Activated T-cell treated with anti-CD3 and anti-CD28 coated beads, Interleukin-2, amount 50 U/mL, for 72 hours (primary cell): ENCODE data around the gene SMIM5. TPM values are rescaled to one million over a fixed set of nuclear protein-coding genes. Genes with fewer than 3 reads are reported as not detected.
"Not testable (repeated sequence)": the region's sequence is repeated elsewhere in the genome, so short reads cannot be mapped to it uniquely, and the experiment has no call there.

Experiments
- ATAC-seq, 2 donors: fragments of 150-1000 bp; cut with Tn5 transposase; replicated peaks in 1 of 2; 2 replicates each; pipeline ENCODE4 v1.10.0; 2021; ENCODE audit warnings: moderate library complexity in 2 of 2, mild to moderate bottlenecking in 1 of 2
- DNase-seq, 2 donors: peaks; one replicate each; pipeline ENCODE4 v3.0.0; 2021 to 2022; ENCODE audit warnings: mixed read lengths in 1 of 2
- H3K27ac Mint-ChIP-seq: one replicate; pipeline ENCODE4 v1.8.0; 2022; ENCODE audit warnings: mild to moderate bottlenecking, moderate library complexity, mixed read lengths
- H3K27me3 Mint-ChIP-seq: one replicate; pipeline ENCODE4 v1.8.0; 2022; ENCODE audit warnings: low read depth, mixed read lengths
- H3K36me3 Mint-ChIP-seq, 2 donors: one replicate each; pipeline ENCODE4 v1.8.0; 2022; ENCODE audit warnings: mixed read lengths in 2 of 2, mild to moderate bottlenecking in 1 of 2; ENCODE audit not compliant: insufficient read depth in 2 of 2
- H3K4me1 Mint-ChIP-seq: one replicate; pipeline ENCODE4 v1.8.0; 2022; ENCODE audit warnings: low read depth, mixed read lengths
- H3K4me3 Mint-ChIP-seq, 2 donors: one replicate each; pipeline ENCODE4 v1.8.0; 2022; ENCODE audit warnings: mild to moderate bottlenecking in 2 of 2, mixed read lengths in 2 of 2, moderate library complexity in 2 of 2
- H3K9me3 Mint-ChIP-seq, 2 donors: one replicate each; pipeline ENCODE4 v1.8.0; 2022; ENCODE audit warnings: mixed read lengths in 2 of 2
- total RNA-seq, 2 donors: library from RNA; stranded (reverse); gene quantifications; one replicate each; pipeline ENCODE4 v1.2.3, GENCODE V29; 2022

The SMIM5 gene, protein sequence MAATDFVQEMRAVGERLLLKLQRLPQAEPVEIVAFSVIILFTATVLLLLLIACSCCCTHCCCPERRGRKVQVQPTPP
- 1 to 10 TPM; 1.4 to 2.4 TPM for total RNA-seq

DNA sequence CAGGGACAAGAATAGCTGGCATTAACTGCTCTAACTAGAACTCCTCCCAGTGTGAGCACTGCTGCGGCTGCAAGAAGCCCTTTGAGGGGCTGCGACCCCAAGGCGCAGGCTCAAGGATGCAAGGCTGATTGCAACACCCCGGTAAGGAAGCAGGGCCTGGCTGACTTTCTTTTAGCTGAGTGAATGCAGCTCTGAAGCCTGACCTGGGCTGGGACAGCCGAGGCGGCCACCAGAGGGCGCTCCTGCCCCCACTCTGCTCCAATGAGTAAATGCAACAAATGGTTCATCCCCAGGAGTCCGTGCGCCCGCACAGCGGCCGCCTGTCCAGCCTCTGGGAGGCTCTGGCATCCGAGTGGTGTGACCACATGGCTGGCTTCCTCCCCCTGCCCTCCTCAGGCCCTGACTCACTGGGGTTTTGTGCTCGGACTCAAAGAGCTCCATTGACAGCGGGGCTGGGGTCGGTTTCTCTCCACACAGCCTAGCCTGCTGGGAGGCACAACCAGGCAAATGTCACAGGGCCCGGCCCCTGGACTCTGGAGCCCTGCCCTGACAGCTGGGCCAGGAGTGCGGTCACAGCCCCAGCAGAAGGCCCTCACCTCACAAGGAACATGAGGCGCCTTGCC is at the start of gene SMIM5:
SMIM5 (plus strand) TSS at position 572 of the 623 bp plus-strand sequence. CDS start 6,768 bp downstream, outside the sequence.
- H3K36me3 Mint-ChIP-seq: no peaks in the 10 kb centered on the region
- DNase-seq (peak; percentile 84 to 86), ATAC-seq (peak; percentile 79 to 85)
- no peak within 1 kb of the TSS for H3K27ac Mint-ChIP-seq
- no peaks in the 10 kb centered on the region for H3K27me3 Mint-ChIP-seq
- H3K9me3 Mint-ChIP-seq: no peaks in the 10 kb centered on the region
- H3K4me3 Mint-ChIP-seq: no peak within 1 kb of the TSS
- peaks cover 6% of the 10 kb centered on the region for H3K4me1 Mint-ChIP-seq

DNA sequence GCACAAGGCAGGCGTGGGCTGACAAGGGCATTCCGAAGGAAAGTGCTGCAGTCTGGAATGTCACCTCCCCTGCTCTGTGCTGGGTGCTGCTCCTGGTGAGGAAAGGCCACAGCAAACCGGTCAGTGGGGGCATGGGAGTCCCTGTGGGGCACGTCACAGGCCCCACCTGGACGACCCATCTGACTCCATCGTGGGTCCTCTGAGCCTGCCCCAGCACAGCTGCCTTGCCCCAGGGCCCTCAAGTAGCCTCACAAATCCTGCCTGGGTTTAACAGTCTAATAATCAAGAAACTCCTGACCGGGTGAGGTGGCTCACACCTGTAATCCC is 48.4 kb upstream of the SMIM5 start:
- Mint-ChIP-seq H3K9me3 (peaks cover 2% of the 10 kb centered on the region in 2 donors), H3K27ac (no peak overlapping the region), H3K27me3 (peaks cover 6% of the 10 kb centered on the region), H3K36me3 (peaks cover 1 to 3% of the 10 kb centered on the region in 2 donors), H3K4me1 (peaks cover 8% of the 10 kb centered on the region), H3K4me3 (no peak overlapping the region)
- DNase-seq (no peak), ATAC-seq (no peak)

DNA sequence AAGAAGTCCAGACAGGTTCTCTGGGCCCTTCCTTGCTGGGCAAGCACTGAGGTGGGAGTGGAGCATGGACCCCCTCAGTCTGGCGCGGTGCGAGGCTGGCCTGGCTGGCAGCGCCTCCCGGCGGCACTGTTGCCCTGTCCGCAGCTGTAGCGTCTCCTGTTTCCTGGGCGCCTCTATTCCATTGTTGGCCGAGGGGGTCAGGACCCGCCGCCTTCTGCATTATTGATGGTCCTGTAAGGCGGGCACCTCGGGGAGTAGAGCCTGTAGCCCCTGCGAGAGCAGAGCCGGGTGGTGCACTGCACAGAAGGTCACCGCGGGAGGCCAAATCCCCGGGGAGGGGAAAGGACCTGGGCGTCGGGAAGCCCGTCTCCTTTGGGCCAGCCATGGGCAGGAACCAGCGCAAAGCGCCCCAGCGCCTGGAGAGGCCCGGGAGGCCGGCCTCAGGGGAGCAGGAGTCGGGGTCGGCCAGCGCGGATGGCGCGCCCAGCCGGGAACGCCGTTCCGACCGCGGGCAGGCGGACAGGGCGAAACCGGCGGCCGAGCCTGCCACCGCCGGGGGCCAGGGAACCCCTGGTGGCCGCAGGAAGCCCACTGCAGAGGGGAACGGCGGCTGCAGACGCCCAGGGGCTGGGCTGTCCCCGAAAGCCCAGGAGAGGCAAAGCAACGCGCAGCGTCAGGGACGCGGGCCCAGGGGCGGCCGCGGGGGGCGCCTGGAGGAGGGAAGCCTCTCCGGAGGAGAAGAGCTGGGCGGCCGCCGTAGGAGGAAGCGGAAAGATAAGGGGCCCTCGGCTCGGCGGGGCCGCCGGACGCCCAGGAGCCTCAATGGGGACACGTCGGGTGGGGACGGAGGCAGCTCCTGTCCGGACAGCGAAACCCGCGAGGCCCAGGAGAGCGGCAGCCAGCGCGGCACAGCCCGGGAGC is 45.3 kb upstream of the SMIM5 start, which contains the start of gene MYO15B:
MYO15B (plus strand) TSS at position 126 of the 921 bp plus-strand sequence; CDS start at position 384, 258 bp downstream.
- Mint-ChIP-seq H3K4me1 (no peaks in the 10 kb centered on the region), H3K4me3 (peak within 1 kb of the TSS; percentile 82 to 83), H3K27ac (no peak within 1 kb of the TSS), H3K27me3 (peaks cover 6% of the 10 kb centered on the region), H3K9me3 (no peaks in the 10 kb centered on the region), H3K36me3 (no peaks in the 10 kb centered on the region)
- ATAC-seq: peak; percentile 51 to 53
- DNase-seq: peak; percentile 77 to 82

DNA sequence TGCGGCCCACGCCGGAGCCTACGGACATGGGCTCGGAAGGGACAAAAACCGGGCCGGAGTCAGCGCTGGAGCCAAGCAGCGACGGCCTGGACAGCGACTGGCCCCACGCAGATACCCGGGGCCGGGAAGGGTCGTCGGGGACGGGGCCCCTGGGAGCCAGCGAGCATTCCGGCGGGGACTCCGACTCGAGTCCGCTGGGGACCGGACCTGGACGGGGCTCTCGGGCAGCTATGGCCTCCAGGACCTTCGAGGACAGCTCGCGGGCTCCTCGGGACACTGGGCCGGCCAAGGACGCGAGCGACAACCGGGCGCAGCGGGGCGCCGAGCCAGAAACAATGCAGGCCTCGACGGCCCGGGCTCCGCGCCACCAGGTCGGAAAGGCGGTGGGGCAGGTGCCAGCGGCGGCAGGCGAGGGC is 44.6 kb upstream of the SMIM5 start:
- Mint-ChIP-seq H3K9me3 (no peaks in the 10 kb centered on the region), H3K27ac (no peak overlapping the region), H3K36me3 (no peaks in the 10 kb centered on the region), H3K4me3 (peak overlapping the region; percentile 76 to 82), H3K4me1 (no peaks in the 10 kb centered on the region), H3K27me3 (peaks cover 6% of the 10 kb centered on the region)
- DNase-seq (no peak), ATAC-seq (peak; percentile 28 to 32)

DNA sequence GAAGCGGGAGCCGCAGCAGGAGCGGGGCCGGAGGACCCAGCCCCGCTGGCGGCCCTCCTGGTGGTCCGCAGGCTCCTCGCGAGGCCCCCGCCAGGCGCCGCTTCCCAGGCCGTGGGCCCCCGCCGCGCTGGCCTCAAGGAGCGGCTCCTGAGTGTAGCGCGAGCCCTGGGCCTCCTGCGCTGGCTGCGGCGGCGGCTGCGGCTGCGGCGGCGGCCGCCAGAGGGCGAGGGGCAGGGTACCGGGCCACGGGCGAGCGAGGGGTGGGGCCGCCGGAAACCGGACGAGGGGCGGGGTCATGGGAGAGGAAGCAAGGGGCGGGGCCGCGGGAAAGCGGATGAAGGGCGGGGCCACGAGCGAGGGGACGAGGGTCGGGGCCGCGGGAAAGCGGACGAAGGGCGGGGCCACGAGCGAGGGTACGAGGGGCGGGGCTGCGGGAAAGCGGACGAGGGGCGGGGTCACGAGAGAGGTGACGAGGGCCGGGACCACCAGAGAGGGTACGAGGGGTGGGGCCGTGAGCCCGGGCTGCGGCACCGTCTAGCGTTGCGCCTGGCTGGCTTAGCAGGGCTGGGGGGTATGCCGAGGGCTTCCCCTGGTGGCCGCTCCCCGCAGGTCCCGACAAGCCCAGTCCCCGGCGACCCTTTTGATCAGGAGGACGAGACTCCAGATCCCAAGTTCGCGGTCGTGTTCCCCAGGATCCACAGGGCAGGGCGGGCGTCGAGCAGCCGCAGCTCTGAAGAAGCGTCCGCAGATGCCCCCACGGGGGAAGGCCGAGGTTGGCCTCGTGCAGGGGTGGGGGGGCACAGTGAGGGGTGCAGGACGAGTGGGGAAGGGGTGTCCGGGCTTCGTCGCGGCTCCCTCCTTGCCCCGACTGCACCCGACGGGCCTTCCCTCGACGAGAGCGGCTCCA is 44.0 kb upstream of the SMIM5 start:
- H3K4me3 Mint-ChIP-seq: peak overlapping the region; percentile 73 to 75
- no peaks in the 10 kb centered on the region for H3K9me3 Mint-ChIP-seq
- no peaks in the 10 kb centered on the region for H3K36me3 Mint-ChIP-seq
- ATAC-seq (peak; percentile 88 to 90), DNase-seq (peak; percentile 96 to 99)
- H3K27ac Mint-ChIP-seq: peak overlapping the region; percentile 72
- peaks cover 6% of the 10 kb centered on the region for H3K27me3 Mint-ChIP-seq
- no peaks in the 10 kb centered on the region for H3K4me1 Mint-ChIP-seq

DNA sequence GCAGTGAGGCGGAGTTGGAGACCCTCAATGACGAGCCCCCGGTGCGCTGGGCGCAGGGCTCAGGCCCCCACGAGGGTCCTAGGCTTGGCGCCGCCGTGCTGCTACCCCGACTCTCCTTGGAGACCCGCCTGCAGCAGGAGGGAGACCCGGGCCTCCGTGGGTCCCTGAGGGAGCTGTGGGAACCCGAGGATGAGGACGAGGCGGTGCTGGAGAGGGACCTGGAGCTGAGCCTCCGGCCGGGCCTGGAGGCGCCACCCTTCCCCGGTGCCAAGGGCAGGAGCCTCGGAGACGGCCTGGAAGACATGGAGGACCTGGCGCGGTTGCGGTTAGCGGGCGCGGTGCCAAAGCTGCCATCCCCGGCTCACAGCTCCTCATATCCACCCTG is 43.3 kb upstream of the SMIM5 start:
- Mint-ChIP-seq H3K27ac (no peak overlapping the region), H3K4me1 (no peaks in the 10 kb centered on the region), H3K4me3 (peak overlapping the region; percentile 31 to 73), H3K36me3 (no peaks in the 10 kb centered on the region), H3K27me3 (peaks cover 6% of the 10 kb centered on the region), H3K9me3 (no peaks in the 10 kb centered on the region)
- DNase-seq (no peak), ATAC-seq (no peak)

DNA sequence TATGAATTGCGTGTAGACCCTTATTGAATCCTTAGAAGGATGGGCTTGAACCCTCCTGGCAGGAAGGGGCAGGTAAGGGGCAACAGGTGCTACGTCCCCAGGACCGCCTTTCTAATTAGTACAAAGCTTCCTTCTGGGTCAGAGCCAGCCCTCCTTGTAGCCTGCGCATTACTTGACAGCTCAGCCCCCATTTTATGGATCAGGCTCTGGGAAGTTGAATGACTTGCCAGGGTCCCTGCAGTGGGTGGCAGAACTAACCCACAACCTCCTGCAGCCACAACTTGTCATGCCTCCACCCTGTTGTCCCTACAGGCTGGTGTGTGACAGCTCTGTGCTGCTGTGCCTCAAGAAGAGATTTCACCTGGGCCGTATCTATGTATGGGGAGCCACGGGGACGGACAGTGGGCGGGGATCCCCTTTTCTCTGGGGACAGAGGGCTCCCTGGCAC is 42.9 kb upstream of the SMIM5 start:
- H3K4me1 Mint-ChIP-seq: no peaks in the 10 kb centered on the region
- no peaks in the 10 kb centered on the region for H3K36me3 Mint-ChIP-seq
- no peak for ATAC-seq
- no peaks in the 10 kb centered on the region for H3K9me3 Mint-ChIP-seq
- no peak overlapping the region for H3K27ac Mint-ChIP-seq
- no peak for DNase-seq
- peak overlapping the region in 1 of 2 donors; percentile 31 for H3K4me3 Mint-ChIP-seq
- peaks cover 6% of the 10 kb centered on the region for H3K27me3 Mint-ChIP-seq

DNA sequence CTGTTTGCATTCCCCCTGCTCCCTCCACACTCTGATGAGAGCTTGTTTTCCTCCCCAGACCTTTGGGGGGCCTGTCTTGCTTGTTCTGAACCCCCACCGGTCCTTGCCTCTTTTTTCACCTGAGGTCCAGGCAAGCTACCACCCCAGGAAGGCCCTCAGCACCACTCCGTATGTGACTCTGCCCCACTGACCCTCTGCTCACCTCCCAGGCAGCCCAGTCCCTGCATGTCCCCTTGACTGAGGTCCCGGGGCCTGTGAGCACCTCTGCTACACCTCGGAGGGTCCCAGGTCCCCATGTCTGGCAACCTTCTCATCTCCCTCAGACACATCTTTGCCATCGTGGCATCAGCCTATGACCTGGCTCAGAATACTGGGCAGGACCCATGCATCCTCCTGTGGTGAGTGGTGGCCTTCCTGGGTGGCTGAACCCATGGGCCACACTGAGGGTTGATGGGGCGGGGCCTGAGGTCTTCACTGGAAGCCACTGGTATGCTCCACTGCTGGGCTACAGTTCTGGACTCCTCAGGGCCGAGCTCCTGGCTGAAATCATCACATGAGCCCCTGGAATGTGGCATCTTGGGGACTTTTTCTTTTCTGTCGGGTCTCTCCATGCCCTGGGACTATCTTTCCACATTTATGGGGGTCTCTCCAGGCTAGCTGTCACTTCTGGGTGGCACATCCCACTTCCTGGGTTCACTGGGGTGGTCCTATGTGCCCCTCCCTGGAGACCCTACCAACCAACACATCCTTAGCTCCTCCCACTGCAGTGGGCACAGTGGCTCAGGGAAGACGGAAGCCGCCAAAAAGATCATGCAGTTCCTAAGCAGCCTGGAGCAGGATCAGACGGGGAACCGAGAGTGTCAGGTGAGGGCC is 42.1 kb upstream of the SMIM5 start:
- Mint-ChIP-seq H3K4me1 (no peaks in the 10 kb centered on the region), H3K27me3 (peaks cover 6% of the 10 kb centered on the region), H3K36me3 (no peaks in the 10 kb centered on the region), H3K4me3 (peak overlapping the region in 1 of 2 donors; percentile 14), H3K27ac (no peak overlapping the region), H3K9me3 (no peaks in the 10 kb centered on the region)
- ATAC-seq (no peak), DNase-seq (no peak)

DNA sequence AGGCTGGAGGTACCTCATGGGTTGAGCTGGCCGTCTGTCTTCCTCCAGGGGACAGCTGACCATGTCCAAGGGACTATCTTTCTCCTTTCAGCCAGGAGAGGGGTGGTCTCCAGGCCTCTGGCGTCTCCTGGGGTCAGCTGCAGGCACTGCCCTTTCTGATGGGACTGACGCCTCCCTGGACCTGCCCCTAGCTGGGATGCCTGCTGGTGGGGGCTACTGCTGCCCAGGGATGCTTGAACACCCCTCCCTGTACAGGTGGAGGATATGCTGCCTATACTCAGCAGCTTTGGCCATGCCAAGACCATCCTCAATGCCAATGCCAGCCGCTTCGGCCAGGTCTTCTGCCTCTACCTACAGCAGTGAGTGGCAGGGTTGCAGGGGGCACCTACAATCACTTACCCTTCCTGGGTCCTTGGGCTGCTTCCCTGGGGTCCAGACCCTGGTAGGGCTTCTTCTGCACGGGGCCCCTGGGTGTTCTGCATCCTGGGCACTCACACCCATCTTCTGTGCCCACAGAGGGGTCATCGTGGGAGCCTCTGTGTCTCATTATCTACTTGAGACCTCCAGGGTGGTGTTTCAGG is 41.4 kb upstream of the SMIM5 start:
- ATAC-seq (no peak), DNase-seq (no peak)
- Mint-ChIP-seq H3K9me3 (no peaks in the 10 kb centered on the region), H3K4me1 (no peaks in the 10 kb centered on the region), H3K36me3 (no peaks in the 10 kb centered on the region), H3K27me3 (peaks cover 6% of the 10 kb centered on the region), H3K27ac (no peak overlapping the region), H3K4me3 (no peak overlapping the region)

DNA sequence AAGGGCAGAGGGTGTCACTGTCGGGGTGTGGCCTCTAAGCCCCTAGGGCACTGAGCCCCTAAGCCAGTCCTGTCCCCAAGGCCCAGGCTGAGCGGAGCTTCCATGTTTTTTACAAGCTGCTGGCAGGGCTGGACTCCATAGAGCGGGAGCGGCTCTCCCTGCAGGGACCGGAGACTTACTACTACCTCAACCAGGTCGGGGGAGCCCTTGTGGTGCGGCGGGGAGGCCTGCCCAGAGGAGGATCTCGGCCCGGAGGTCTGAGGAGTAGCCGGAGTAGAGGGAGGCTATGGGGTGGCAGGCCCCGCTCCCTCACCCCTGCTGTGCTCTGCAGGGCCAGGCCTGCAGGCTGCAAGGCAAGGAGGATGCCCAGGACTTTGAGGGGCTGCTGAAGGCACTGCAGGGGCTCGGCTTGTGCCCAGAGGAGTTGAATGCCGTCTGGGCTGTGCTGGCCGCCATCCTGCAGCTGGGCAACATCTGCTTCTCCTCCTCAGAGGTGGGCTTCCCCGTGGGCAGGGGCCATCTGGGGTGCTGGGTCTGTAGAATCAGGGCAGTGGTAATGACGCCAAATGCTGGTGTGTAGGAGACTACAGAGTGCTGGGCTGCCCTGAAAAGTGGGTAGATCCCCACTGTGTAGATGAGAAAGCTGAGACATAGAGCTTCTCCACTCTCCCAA is 40.8 kb upstream of the SMIM5 start:
- Mint-ChIP-seq H3K9me3 (no peaks in the 10 kb centered on the region), H3K4me1 (no peaks in the 10 kb centered on the region), H3K36me3 (no peaks in the 10 kb centered on the region), H3K4me3 (no peak overlapping the region), H3K27me3 (peaks cover under 1% of the 10 kb centered on the region), H3K27ac (no peak overlapping the region)
- no peak for ATAC-seq
- no peak for DNase-seq

DNA sequence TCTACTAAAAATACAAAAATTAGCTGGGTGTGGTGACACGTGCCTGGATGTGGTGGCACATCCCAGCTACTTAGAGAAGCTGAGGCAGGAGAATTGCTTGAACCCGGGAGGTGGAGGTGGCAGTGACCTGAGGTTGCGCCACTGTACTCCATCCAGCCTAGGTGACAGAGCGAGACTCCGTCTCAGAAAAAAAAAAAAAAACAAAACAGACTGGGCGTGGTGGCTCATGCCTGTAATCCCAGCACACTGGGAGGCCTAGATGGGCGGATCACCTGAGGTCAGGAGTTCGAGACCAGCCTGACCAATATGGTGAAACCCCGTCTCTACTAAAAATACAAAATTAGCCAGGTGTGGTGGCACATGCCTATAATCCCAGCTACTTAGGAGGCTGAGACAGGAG is 39.8 kb upstream of the SMIM5 start:
- not testable (repeated sequence) for H3K9me3 Mint-ChIP-seq, H3K4me1 Mint-ChIP-seq, ATAC-seq, DNase-seq, H3K4me3 Mint-ChIP-seq, H3K27ac Mint-ChIP-seq, H3K36me3 Mint-ChIP-seq, H3K27me3 Mint-ChIP-seq
